Placental pericyte (primary cell): Measurements from ENCODE around the gene SPATA18. TPM values are rescaled to one million over a fixed set of nuclear protein-coding genes. Genes with fewer than 3 reads are reported as not detected.

ENCODE experiments used
- total RNA-seq: library from RNA; depleted of rRNA; stranded (reverse); fragments of >200 nt; gene quantifications from 2 replicates; pipeline ENCODE4 v1.2.3, GENCODE V29; 2012

The SPATA18 gene
- total RNA-seq, result 19.9 and 24.5 TPM in 2 replicates

GRCh38 chr4:52051213-52051614 is at the start of gene SPATA18:
Gene SPATA18, plus strand, starts transcription at chr4:52051304. Its CDS starts 401 bp downstream, at chr4:52051705.

GRCh38 chr4:52019936-52020657 is 31.0 kb upstream of the SPATA18 start, which contains the start of gene LRRC66:
Gene LRRC66, minus strand, starts transcription at chr4:52020363. Its CDS starts 2,750 bp downstream, at chr4:52017613.

GRCh38 chr4:52038103-52038912 is 12.8 kb upstream of the SPATA18 start, which contains the start of gene SGCB:
Gene SGCB, minus strand, starts transcription at chr4:52038299. Its CDS starts 40 bp downstream, at chr4:52038259.

Other genes starting within 250 kb of the SPATA18 start
- gene DCUN1D4, start 208.2 kb upstream of the SPATA18 start, total RNA-seq, result 31.8 and 50.1 TPM in 2 replicates
- gene LRRC66, start 30.9 kb upstream of the SPATA18 start, total RNA-seq, result 0.22 and 0.43 TPM in 2 replicates
- gene SGCB, start 13.0 kb upstream of the SPATA18 start, total RNA-seq, result 25.2 and 37.7 TPM in 2 replicates